GM12878 (cell line): Measurements from ENCODE around the gene GPR148. TPM values are rescaled to one million over a fixed set of nuclear protein-coding genes. Genes with fewer than 3 reads are reported as not detected.

Experiments used
- ATAC-seq: fragments of 200-7000 bp; cut with Tn5 transposase; 3 replicates; pipeline ENCODE4 v1.9.1; 2020; ENCODE audit warnings: mild to moderate bottlenecking, moderate library complexity
- BruUV-seq: library from RNA; stranded (reverse); fragments of 400-500 nt; replicated peaks from 2 replicates; lab custom pipeline; 2021; lab: Mats Ljungman, UMichigan
- CTCF ChIA-PET: fragments of 300-600 bp; sonication (Branson Sonifier 250); formaldehyde crosslinking; extraction: SDS; loops from one replicate; lab custom pipeline; 2021; ENCODE audit warnings: inconsistent platforms; lab: Yijun Ruan, JAX
- POLR2A ChIA-PET: fragments of 350-600 bp; formaldehyde crosslinking; extraction: SDS; loops from one replicate; lab custom pipeline; 2021; ENCODE audit warnings: inconsistent platforms; lab: Charles Lee
- RAD21 ChIA-PET: fragments of 300-600 bp; sonication (Branson Sonifier 250); formaldehyde crosslinking; loops from one replicate; lab custom pipeline; 2023; ENCODE audit warnings: antibody characterized with exemption; ENCODE audit not compliant: unreplicated experiment; lab: Charles Lee
- SMC1A ChIA-PET: fragments of 300-600 bp; sonication (Branson Sonifier 250); formaldehyde crosslinking; loops from one replicate; lab custom pipeline; 2023; ENCODE audit not compliant: unreplicated experiment, uncharacterized antibody; lab: Charles Lee
- DNase-seq: peaks from one replicate; pipeline ENCODE4 v3.0.0-alpha.2; 2011; ENCODE audit warnings: low read depth, low spot score
- FAIRE-seq: peaks from 3 replicates; lab custom pipeline; 2011; peaks lifted over from hg19 to GRCh38; lab: Jason Lieb, UNC
- H2AFZ ChIP-seq: 2 replicates; pipeline ENCODE4 v1.6.0; 2011; ENCODE audit warnings: low read depth, low read length, control low read depth; ENCODE audit not compliant: control insufficient read depth
- H3K27ac ChIP-seq: 2 replicates; pipeline ENCODE4 v1.5.1; 2011; ENCODE audit warnings: control low read depth; ENCODE audit not compliant: control insufficient read depth, insufficient read depth
- H3K27me3 ChIP-seq, 2 experiments: replicated peaks in 1 of 2; 2 replicates each; pipeline versions ENCODE4 v1.6.0 to v1.6.1; 2011; ENCODE audit warnings: low read length in 1 of 2; ENCODE audit not compliant: control insufficient read depth in 2 of 2, insufficient read depth in 2 of 2
- H3K36me3 ChIP-seq, 2 experiments: 2 replicates each; pipeline ENCODE4 v1.5.1; 2011; ENCODE audit warnings: low read length in 1 of 2; ENCODE audit not compliant: control insufficient read depth in 2 of 2, insufficient read depth in 2 of 2
- H3K4me1 ChIP-seq: 2 replicates; pipeline ENCODE4 v1.6.1; 2011; ENCODE audit warnings: mild to moderate bottlenecking, low read length, moderate library complexity, mixed read lengths; ENCODE audit not compliant: control insufficient read depth, insufficient read depth
- H3K4me2 ChIP-seq: 2 replicates; pipeline ENCODE4 v1.6.0; 2011; ENCODE audit warnings: control low read depth; ENCODE audit not compliant: control insufficient read depth, insufficient read depth
- H3K4me3 ChIP-seq: fragments of 200-600 bp; sonication (generic); 2 replicates; pipeline ENCODE4 v1.5.1; 2016
- H3K79me2 ChIP-seq: 2 replicates; pipeline ENCODE4 v1.6.0; 2011; ENCODE audit warnings: low read length; ENCODE audit not compliant: control insufficient read depth, insufficient read depth
- H3K9ac ChIP-seq: 2 replicates; pipeline ENCODE4 v1.8.0; 2011; ENCODE audit warnings: low read length, control low read depth, mixed read lengths; ENCODE audit not compliant: control insufficient read depth, insufficient read depth
- H3K9me3 ChIP-seq: replicated peaks from 3 replicates; pipeline ENCODE4 v1.5.1; 2011; ENCODE audit warnings: mild to moderate bottlenecking, low read length; ENCODE audit not compliant: control insufficient read depth, insufficient read depth
- H4K20me1 ChIP-seq: 2 replicates; pipeline ENCODE4 v1.6.0; 2011; ENCODE audit not compliant: control insufficient read depth, insufficient read depth
- ATF7 ChIP-seq: fragments of 450-650 bp; IDR thresholded peaks from 2 replicates; pipeline ENCODE4 v1.6.1; 2016; ENCODE audit warnings: low read depth, mild to moderate bottlenecking
- KDM1A ChIP-seq: fragments of 200-600 bp; sonication (generic); IDR thresholded peaks from 2 replicates; pipeline ENCODE4 v1.6.1; 2016; ENCODE audit warnings: borderline replicate concordance
- MTA2 ChIP-seq: fragments of 450-650 bp; IDR thresholded peaks from 2 replicates; pipeline ENCODE4 v1.6.1; 2016; ENCODE audit warnings: low read depth, mild to moderate bottlenecking, moderate library complexity
- NBN ChIP-seq: fragments of 450-650 bp; IDR thresholded peaks from 2 replicates; pipeline ENCODE4 v1.6.1; 2016
- NR2C2 ChIP-seq: IDR thresholded peaks from 2 replicates; pipeline ENCODE4 v1.6.1; 2011; ENCODE audit warnings: borderline replicate concordance, low read depth; ENCODE audit not compliant: control insufficient read depth, insufficient read length
- NR2F1 ChIP-seq: fragments of 450-650 bp; conservative IDR thresholded peaks from 2 replicates; pipeline ENCODE4 v1.6.1; 2017; ENCODE audit warnings: mild to moderate bottlenecking
- PAX8 ChIP-seq: fragments of 450-650 bp; IDR thresholded peaks from 2 replicates; pipeline ENCODE4 v1.6.1; 2017; ENCODE audit warnings: mild to moderate bottlenecking, moderate library complexity
- RBBP5 ChIP-seq: fragments of 200-600 bp; sonication (generic); conservative IDR thresholded peaks from 2 replicates; pipeline ENCODE4 v1.6.1; 2016
- RELA ChIP-seq: fragments of 450-650 bp; IDR thresholded peaks from 2 replicates; pipeline ENCODE4 v1.8.0; 2014; ENCODE audit warnings: borderline replicate concordance; ENCODE audit not compliant: partially characterized antibody
- WGBS: methylation state at CpG from one replicate; pipeline ENCODE4 v1.1.6; 2016; ENCODE audit warnings: low lambda C conversion rate; ENCODE audit not compliant: insufficient replicate concordance, insufficient coverage; ENCODE audit errors: missing lambda C conversion rate; 5-methylcytosine and 5-hydroxymethylcytosine counted together
- in situ Hi-C: fragments of 300-500 bp; cut with MboI; formaldehyde crosslinking; loops from 9 replicates; pipeline ENCODE4 v1.14.3; 2018; ENCODE audit warnings: mixed read lengths
- intact Hi-C: fragments of 100-400 bp; cut with micrococcal nuclease; formaldehyde crosslinking; loops from one replicate; pipeline ENCODE4 v1.14.2; 2022; ENCODE audit not compliant: unreplicated experiment
- polyA plus RNA-seq, 11 experiments: library from polyadenylated mRNA; depleted of rRNA in 4 of 11; unstranded in 6 of 11; stranded (reverse) in 5 of 11; fragments of >200 nt; fragmentation: Nextera tagmentation in 4 of 11; fragmentation: Illumina TruSeq in 1 of 11; extraction: Ambion mirVana in 4 of 11; extraction: Trizol in 1 of 11; gene quantifications; 1 replicate in 1 of 11; 2 replicates in 10 of 11; pipeline versions ENCODE4 v1.2.1 to v1.2.3, GENCODE V29; 2011 to 2016; ENCODE audit warnings: inconsistent platforms in 2 of 11, missing spikeins in 2 of 11, low read depth in 1 of 11
- total RNA-seq, 4 experiments: library from RNA; depleted of rRNA in 3 of 4; stranded (reverse); fragments of >200 nt in 3 of 4; fragmentation: Illumina TruSeq in 1 of 4; extraction: Trizol in 1 of 4; gene quantifications; 2 replicates each; pipeline versions ENCODE4 v1.2.1 to v1.2.3, GENCODE V29; 2013 to 2021
- TF ChIP-seq, protein P1 (sequence below): fragments of 450-650 bp; IDR thresholded peaks from 2 replicates; pipeline ENCODE4 v1.6.1; 2016; ENCODE audit warnings: mild to moderate bottlenecking, moderate library complexity, borderline replicate concordance
- TF ChIP-seq, protein P2 (sequence below): fragments of 450-650 bp; conservative IDR thresholded peaks from 2 replicates; pipeline ENCODE4 v1.6.1; 2017; ENCODE audit warnings: mild to moderate bottlenecking, moderate library complexity

Gene GPR148
- total and polyA plus RNA-seq, 10 of the 15 experiments (the other 5 are each of a cell fraction or from before 2014, with no cell fraction given): not detected

- H3K4me1 ChIP-seq: no peaks in the 10 kb centered on the region
- DNase-seq: no peak
- H3K36me3 ChIP-seq: no peaks in the 10 kb centered on the region
- BruUV-seq: no TSS peak
- H4K20me1 ChIP-seq: no peaks in the 10 kb centered on the region
- POLR2A ChIA-PET: no interaction called here
- H3K4me2 ChIP-seq: no peak overlapping the region
- no peak for TF ChIP-seq NR2F1
- TF ChIP-seq MTA2: no peak
- no peak for TF ChIP-seq ATF7
- TF ChIP-seq RELA: no peak
- TF ChIP-seq, all 136 proteins: peak for 0
- H2AFZ ChIP-seq: no peak overlapping the region
- ChIA-PET RAD21 (no interaction called here), CTCF (no interaction called here), SMC1A (no interaction called here)
- WGBS: 60% methylated on average over 5 of the region's 5 CpGs
- ATAC-seq: no peak
- no peak for FAIRE-seq
- peaks cover 0 to 1% of the 10 kb centered on the region in 2 experiments; a peak in 2 of 4 replicates for H3K27me3 ChIP-seq
- no peak overlapping the region for H3K27ac ChIP-seq
- no peak overlapping the region for H3K9ac ChIP-seq
- no peaks in the 10 kb centered on the region for H3K9me3 ChIP-seq
- H3K79me2 ChIP-seq: no peaks in the 10 kb centered on the region
- in situ Hi-C loops: no loop called here
- intact Hi-C loops: no loop called here
- H3K4me3 ChIP-seq: no peak overlapping the region
These were observed 35.9 kb downstream of the GPR148 start for GRCh38 chr2:130764821-130765115.

- no peak overlapping the region for H3K4me3 ChIP-seq
- H2AFZ ChIP-seq: no peak overlapping the region
- intact Hi-C loops: no loop called here
- ChIA-PET CTCF (no interaction called here), POLR2A (no interaction called here), SMC1A (no interaction called here), RAD21 (no interaction called here)
- DNase-seq (no peak), FAIRE-seq (no peak), ATAC-seq (no peak)
- H3K9ac ChIP-seq: no peak overlapping the region
- BruUV-seq: no TSS peak
- TF ChIP-seq NBN: no peak
- TF ChIP-seq KDM1A: no peak
- TF ChIP-seq, protein P1, sequence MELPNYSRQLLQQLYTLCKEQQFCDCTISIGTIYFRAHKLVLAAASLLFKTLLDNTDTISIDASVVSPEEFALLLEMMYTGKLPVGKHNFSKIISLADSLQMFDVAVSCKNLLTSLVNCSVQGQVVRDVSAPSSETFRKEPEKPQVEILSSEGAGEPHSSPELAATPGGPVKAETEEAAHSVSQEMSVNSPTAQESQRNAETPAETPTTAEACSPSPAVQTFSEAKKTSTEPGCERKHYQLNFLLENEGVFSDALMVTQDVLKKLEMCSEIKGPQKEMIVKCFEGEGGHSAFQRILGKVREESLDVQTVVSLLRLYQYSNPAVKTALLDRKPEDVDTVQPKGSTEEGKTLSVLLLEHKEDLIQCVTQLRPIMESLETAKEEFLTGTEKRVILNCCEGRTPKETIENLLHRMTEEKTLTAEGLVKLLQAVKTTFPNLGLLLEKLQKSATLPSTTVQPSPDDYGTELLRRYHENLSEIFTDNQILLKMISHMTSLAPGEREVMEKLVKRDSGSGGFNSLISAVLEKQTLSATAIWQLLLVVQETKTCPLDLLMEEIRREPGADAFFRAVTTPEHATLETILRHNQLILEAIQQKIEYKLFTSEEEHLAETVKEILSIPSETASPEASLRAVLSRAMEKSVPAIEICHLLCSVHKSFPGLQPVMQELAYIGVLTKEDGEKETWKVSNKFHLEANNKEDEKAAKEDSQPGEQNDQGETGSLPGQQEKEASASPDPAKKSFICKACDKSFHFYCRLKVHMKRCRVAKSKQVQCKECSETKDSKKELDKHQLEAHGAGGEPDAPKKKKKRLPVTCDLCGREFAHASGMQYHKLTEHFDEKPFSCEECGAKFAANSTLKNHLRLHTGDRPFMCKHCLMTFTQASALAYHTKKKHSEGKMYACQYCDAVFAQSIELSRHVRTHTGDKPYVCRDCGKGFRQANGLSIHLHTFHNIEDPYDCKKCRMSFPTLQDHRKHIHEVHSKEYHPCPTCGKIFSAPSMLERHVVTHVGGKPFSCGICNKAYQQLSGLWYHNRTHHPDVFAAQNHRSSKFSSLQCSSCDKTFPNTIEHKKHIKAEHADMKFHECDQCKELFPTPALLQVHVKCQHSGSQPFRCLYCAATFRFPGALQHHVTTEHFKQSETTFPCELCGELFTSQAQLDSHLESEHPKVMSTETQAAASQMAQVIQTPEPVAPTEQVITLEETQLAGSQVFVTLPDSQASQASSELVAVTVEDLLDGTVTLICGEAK: no peak
- TF ChIP-seq NR2C2: no peak
- TF ChIP-seq, protein P2, sequence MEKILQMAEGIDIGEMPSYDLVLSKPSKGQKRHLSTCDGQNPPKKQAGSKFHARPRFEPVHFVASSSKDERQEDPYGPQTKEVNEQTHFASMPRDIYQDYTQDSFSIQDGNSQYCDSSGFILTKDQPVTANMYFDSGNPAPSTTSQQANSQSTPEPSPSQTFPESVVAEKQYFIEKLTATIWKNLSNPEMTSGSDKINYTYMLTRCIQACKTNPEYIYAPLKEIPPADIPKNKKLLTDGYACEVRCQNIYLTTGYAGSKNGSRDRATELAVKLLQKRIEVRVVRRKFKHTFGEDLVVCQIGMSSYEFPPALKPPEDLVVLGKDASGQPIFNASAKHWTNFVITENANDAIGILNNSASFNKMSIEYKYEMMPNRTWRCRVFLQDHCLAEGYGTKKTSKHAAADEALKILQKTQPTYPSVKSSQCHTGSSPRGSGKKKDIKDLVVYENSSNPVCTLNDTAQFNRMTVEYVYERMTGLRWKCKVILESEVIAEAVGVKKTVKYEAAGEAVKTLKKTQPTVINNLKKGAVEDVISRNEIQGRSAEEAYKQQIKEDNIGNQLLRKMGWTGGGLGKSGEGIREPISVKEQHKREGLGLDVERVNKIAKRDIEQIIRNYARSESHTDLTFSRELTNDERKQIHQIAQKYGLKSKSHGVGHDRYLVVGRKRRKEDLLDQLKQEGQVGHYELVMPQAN: no peak
- no peak for TF ChIP-seq RBBP5
- TF ChIP-seq PAX8: no peak
- in situ Hi-C loops: no loop called here
- H3K27ac ChIP-seq: no peak overlapping the region
- WGBS: 34% methylated on average over 6 of the region's 6 CpGs
- no peak overlapping the region for H3K4me2 ChIP-seq
- H3K79me2 ChIP-seq: no peaks in the 10 kb centered on the region
- no peaks in the 10 kb centered on the region for H4K20me1 ChIP-seq
- no peaks in the 10 kb centered on the region for H3K36me3 ChIP-seq
- no peaks in the 10 kb centered on the region for H3K4me1 ChIP-seq
- no peaks in the 10 kb centered on the region for H3K9me3 ChIP-seq
- peaks cover 0 to 1% of the 10 kb centered on the region in 2 experiments; a peak in 2 of 4 replicates for H3K27me3 ChIP-seq
These were observed 36.6 kb downstream of the GPR148 start for GRCh38 chr2:130765464-130765863.
